Measurements from ENCODE around the gene PRKAR1B. TPM values are rescaled to one million over a fixed set of nuclear protein-coding genes. Genes with fewer than 3 reads are reported as not detected.

Gene PRKAR1B
- total RNA-seq, 2 donors from 2014 or later, result 26.2 to 56.0 TPM

- peak overlapping the region; percentile 70 for H3K4me3 Mint-ChIP-seq
- peaks cover 46% of the 10 kb centered on the region for H3K36me3 Mint-ChIP-seq (ENCODE audit: low read depth)
- H3K27ac Mint-ChIP-seq, result no peak overlapping the region
- no peak for ATAC-seq (replicated peaks)
- no peaks in the 10 kb centered on the region for H3K27me3 Mint-ChIP-seq
- H3K9me3 Mint-ChIP-seq, result no peaks in the 10 kb centered on the region
- peaks cover 8% of the 10 kb centered on the region for H3K4me1 Mint-ChIP-seq
Measured at GRCh38 chr7:514651-515598, 212.2 kb downstream of the PRKAR1B start.

DNA sequence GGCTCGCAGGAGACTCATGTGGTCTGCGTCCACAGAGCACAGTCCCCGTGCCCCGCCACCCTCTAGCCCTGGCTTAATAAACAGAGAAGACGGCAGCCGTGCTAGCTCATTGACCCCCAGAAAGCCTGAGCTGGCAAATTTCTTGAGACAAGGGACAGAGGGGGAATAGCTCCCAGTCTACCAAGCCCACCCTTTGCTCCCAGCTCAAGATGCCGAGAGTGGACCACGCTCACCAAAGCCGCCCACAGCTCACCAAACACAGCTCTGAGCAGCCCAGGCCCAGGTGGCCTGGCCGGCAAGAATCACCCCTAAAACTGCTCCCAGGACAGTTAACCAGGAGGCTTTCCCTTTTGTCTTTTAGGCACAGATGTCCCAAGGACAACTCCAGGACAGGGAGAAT lies 212.8 kb downstream of the PRKAR1B start:
- Mint-ChIP-seq H3K27ac (peak overlapping the region; percentile 78), H3K36me3 (ENCODE audit: low read depth) (peaks cover 53% of the 10 kb centered on the region), H3K9me3 (no peaks in the 10 kb centered on the region), H3K4me3 (peak overlapping the region; percentile 70), H3K4me1 (peaks cover 8% of the 10 kb centered on the region), H3K27me3 (no peaks in the 10 kb centered on the region)
- ATAC-seq (replicated peaks), result no peak

DNA sequence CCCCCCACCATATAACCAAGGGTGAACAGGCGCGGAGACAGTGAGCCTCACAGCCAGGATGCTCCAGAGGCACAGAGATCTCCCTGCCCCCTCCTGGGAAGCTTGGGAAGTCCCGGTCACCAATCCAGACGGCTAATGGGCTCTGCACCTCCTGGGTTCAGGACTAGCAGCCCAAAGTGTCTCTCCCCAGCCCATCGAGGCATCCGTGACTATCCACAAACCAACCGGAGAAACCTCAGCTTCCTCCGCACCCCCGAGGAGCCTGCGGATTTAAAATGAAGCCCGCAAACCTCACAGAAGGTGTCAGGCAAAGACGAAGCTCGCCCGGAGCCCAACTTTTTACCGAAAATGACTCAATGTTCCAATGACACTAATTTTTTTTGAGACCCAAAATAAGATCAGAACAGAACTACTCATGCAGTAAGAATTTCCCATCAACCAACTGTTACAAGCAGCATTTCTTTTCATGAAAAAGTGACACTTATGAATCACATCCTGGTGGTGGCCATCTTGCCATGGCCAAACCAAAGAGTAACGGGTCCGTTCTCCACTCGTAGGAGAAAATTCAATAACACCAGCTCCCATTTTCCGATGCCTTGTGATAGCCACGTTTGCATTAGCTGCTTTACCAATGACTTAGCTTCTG lies 213.4 kb downstream of the PRKAR1B start:
- H3K4me1 Mint-ChIP-seq, result peaks cover 8% of the 10 kb centered on the region
- peaks cover 56% of the 10 kb centered on the region for H3K36me3 Mint-ChIP-seq (ENCODE audit: low read depth)
- ATAC-seq (replicated peaks), result peak; percentile 53
- peak overlapping the region; percentile 78 for H3K27ac Mint-ChIP-seq
- H3K9me3 Mint-ChIP-seq, result no peaks in the 10 kb centered on the region
- H3K27me3 Mint-ChIP-seq, result no peaks in the 10 kb centered on the region
- peak overlapping the region; percentile 70 for H3K4me3 Mint-ChIP-seq

GRCh38 chr7:512541-513311 lies 214.4 kb downstream of the PRKAR1B start:
- Mint-ChIP-seq H3K4me1 (peaks cover 8% of the 10 kb centered on the region), H3K27ac (no peak overlapping the region), H3K9me3 (no peaks in the 10 kb centered on the region), H3K27me3 (no peaks in the 10 kb centered on the region), H3K36me3 (ENCODE audit: low read depth) (peaks cover 59% of the 10 kb centered on the region), H3K4me3 (no peak overlapping the region)
- no peak for ATAC-seq (replicated peaks)

DNA sequence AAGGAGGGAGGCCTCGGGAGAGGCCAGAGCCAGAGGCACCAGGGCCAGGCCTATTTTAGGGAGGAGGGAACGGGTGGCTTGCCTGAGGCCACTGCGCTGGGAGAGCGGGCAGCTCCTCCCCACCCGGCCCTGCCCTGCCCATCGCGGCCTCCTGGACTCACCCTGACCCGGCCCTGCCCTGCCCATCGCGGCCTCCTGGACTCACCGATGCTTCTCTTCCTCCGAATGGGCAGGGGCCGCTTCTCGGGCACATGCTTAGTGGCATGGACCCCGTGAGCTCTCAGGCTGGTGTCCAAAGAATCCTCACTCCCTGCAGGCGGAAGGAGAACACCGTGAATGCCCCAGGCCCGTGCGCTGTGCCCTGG lies 215.0 kb downstream of the PRKAR1B start:
- Mint-ChIP-seq H3K36me3 (ENCODE audit: low read depth) (peaks cover 56% of the 10 kb centered on the region), H3K9me3 (no peaks in the 10 kb centered on the region), H3K27me3 (no peaks in the 10 kb centered on the region), H3K4me1 (peaks cover 8% of the 10 kb centered on the region), H3K4me3 (no peak overlapping the region), H3K27ac (no peak overlapping the region)
- ATAC-seq (replicated peaks), result no peak

DNA sequence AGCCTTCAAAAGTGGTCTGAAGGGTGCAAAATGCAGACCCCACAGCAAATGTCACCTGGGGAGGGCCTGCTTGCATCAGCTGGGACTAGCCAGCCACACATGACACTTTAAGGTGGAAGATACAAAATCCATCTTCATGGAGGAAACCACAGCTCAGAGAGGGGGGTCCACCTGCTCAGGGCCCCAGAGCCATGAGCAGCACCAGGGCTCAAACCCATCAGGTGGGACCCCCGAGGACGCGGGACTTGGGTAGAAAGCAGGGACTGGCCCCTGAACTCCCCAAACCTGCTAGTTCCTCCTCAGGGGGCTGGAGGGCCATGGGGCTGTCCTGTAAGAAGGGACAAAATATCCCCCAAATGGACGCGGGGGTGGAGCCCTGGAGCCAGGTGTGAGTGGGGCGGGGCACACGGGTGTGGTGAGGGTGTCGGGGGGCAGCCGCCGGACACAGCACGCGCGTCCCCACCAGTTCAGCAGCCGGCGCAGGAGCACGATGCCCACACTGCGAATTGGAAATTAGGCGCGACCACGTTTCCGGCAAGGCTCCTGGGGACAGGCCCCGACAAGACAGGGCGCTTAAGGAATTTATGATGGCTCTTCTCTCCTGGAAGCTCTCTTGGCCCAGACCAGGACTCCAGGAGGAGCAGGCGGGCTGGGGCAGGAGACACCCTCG lies 215.5 kb downstream of the PRKAR1B start:
- Mint-ChIP-seq H3K36me3 (ENCODE audit: low read depth) (peaks cover 60% of the 10 kb centered on the region), H3K4me1 (peaks cover 8% of the 10 kb centered on the region), H3K27me3 (no peaks in the 10 kb centered on the region), H3K27ac (no peak overlapping the region), H3K4me3 (no peak overlapping the region), H3K9me3 (no peaks in the 10 kb centered on the region)
- no peak for ATAC-seq (replicated peaks)

GRCh38 chr7:510782-511281 lies 216.2 kb downstream of the PRKAR1B start:
- Mint-ChIP-seq H3K36me3 (ENCODE audit: low read depth) (peaks cover 60% of the 10 kb centered on the region), H3K27ac (no peak overlapping the region), H3K4me1 (peaks cover 8% of the 10 kb centered on the region), H3K4me3 (no peak overlapping the region), H3K9me3 (no peaks in the 10 kb centered on the region), H3K27me3 (no peaks in the 10 kb centered on the region)
- no peak for ATAC-seq (replicated peaks)

- no peak overlapping the region for H3K27ac Mint-ChIP-seq
- H3K4me1 Mint-ChIP-seq, result peaks cover 11% of the 10 kb centered on the region
- ATAC-seq (replicated peaks), result no peak
- no peak overlapping the region for H3K4me3 Mint-ChIP-seq
- H3K36me3 Mint-ChIP-seq (ENCODE audit: low read depth), result peaks cover 60% of the 10 kb centered on the region
- no peaks in the 10 kb centered on the region for H3K9me3 Mint-ChIP-seq
- no peaks in the 10 kb centered on the region for H3K27me3 Mint-ChIP-seq
Measured at GRCh38 chr7:510131-510481, 217.0 kb downstream of the PRKAR1B start.

- H3K36me3 Mint-ChIP-seq (ENCODE audit: low read depth), result peaks cover 57% of the 10 kb centered on the region
- no peak for ATAC-seq (replicated peaks)
- H3K4me3 Mint-ChIP-seq, result no peak overlapping the region
- no peak overlapping the region for H3K27ac Mint-ChIP-seq
- peaks cover 12% of the 10 kb centered on the region for H3K4me1 Mint-ChIP-seq
- no peaks in the 10 kb centered on the region for H3K9me3 Mint-ChIP-seq
- no peaks in the 10 kb centered on the region for H3K27me3 Mint-ChIP-seq
Measured at GRCh38 chr7:509426-510130, 217.5 kb downstream of the PRKAR1B start.

DNA sequence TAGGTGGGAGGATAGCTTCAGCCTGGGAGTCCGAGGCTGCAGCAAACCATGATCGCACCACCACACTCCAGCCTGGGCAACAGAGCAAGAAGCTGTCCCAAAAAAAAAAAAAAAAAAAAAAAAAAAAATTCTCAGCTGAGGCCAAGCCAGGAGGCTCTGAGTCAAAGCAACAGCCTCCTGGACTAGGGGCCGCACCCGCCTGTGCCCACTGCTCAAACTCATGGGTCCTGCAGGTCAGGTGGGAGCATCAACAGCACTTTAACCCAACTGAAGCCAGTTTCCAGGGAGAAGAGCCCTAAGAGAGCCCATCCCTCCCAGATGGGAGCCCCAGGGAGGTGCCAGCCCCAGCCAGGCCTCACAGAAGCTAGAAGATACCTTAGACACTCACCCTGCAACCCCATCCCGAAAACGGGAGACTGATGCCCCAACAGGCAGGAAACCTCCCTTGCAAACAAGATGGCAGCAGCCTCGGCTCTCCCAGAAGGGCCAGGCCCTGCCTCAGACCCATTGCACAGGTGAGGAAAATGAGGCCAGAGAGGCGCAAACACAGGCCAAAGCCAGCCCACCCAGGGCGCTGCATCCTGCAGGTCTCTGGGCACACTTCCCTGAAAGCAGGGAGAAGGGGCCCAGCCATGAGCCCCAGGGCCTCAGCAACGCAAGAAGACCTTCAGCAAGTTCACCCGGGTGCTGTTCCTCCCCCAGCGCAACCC lies 218.5 kb downstream of the PRKAR1B start:
- Mint-ChIP-seq H3K4me1 (peaks cover 7% of the 10 kb centered on the region), H3K9me3 (no peaks in the 10 kb centered on the region)
- ATAC-seq (replicated peaks), result no peak

DNA sequence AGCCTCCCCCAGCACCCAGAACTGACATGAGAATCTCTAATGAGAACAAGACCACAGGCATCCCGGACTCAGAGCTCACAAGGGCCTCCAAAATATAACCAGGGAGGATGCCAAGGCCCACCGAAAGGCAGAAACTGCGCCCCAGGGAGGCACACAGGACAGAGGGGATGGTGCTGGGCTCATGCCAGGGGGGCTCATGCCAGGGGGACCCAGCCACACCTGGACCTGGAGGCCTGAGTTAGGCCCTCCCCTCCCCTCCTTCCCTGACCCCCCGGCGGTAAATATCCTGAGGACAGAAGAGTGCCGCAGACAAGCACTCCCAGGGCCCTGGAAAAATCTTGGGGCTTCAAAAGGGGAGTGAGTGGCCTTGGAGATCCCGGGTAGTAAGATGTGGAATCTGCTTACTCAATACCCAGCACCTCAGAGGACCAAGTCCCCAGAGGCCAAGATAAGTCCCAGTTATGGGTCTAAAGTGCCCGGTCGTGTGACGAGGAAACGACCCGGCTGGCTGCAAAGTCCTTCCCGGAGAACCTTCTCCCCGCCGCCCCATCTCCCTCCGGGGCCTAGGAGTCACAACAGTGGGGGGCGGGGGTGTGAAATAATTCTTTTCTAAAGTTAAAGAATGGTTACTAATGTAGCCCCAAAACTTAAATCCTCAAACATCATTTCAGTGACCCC lies 219.3 kb downstream of the PRKAR1B start:
- H3K4me1 Mint-ChIP-seq, result peaks cover 5% of the 10 kb centered on the region
- H3K4me3 Mint-ChIP-seq, result no peak overlapping the region
- H3K9me3 Mint-ChIP-seq, result no peaks in the 10 kb centered on the region
- H3K27me3 Mint-ChIP-seq, result no peaks in the 10 kb centered on the region
- H3K36me3 Mint-ChIP-seq (ENCODE audit: low read depth), result peaks cover 48% of the 10 kb centered on the region
- H3K27ac Mint-ChIP-seq, result no peak overlapping the region
- ATAC-seq (replicated peaks), result no peak

More for the DNA sequence above, 218.5 kb downstream of the PRKAR1B start:
- Mint-ChIP-seq H3K27ac (no peak overlapping the region), H3K4me3 (no peak overlapping the region), H3K27me3 (no peaks in the 10 kb centered on the region), H3K36me3 (ENCODE audit: low read depth) (peaks cover 48% of the 10 kb centered on the region)

GRCh38 chr7:506921-507622 lies 220.0 kb downstream of the PRKAR1B start:
- H3K36me3 Mint-ChIP-seq (ENCODE audit: low read depth), result peaks cover 49% of the 10 kb centered on the region

More at GRCh38 chr7:506921-507622, 220.0 kb downstream of the PRKAR1B start:
- Mint-ChIP-seq H3K27ac (no peak overlapping the region), H3K4me1 (peaks cover 5% of the 10 kb centered on the region), H3K27me3 (no peaks in the 10 kb centered on the region), H3K4me3 (no peak overlapping the region), H3K9me3 (no peaks in the 10 kb centered on the region)
- ATAC-seq (replicated peaks), result no peak
